ENCODE results near the gene DGKA. TPM values are rescaled to one million over a fixed set of nuclear protein-coding genes. Genes with fewer than 3 reads are reported as not detected.
"Not testable (repeated sequence)": the region's sequence is repeated elsewhere in the genome, so short reads cannot be mapped to it uniquely, and the experiment has no call there.

The DGKA gene
- total RNA-seq = 24.2 and 33.1 TPM in 2 replicates
- 63.1 TPM for polyA plus RNA-seq (2012)

- DNase-seq (ENCODE audit: low read depth) = peak; percentile 47
Measured at GRCh38 chr12:55930771-55931316, at the start of gene DGKA. Gene DGKA (plus strand): TSS chr12:55931162. CDS start chr12:55936504, 5,342 bp downstream.

DNA sequence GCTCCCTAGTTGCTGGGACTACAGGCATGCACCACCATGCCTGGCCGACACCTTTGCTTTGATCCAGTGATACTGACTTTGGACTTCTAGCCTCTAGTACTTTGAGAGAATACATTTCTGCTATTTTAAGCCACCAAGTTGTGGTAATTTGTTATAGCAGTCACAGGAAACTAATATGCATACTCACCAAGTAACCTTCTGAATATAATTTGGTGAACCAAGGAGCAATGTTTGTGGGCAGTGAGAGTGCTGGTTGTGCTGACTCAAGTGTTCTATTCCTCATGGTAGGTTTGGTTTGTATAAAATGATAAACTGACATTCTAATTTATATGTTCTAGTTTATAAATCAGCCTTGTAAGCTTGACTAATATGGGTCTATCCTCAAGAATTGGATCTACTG lies 45.8 kb upstream of the DGKA start:
- peak; percentile 13 for DNase-seq (ENCODE audit: low read depth)

GRCh38 chr12:55891310-55891709 lies 39.7 kb upstream of the DGKA start:
- no peak for DNase-seq (ENCODE audit: low read depth)

GRCh38 chr12:55893723-55894122 lies 37.2 kb upstream of the DGKA start:
- no peak for DNase-seq (ENCODE audit: low read depth)

DNA sequence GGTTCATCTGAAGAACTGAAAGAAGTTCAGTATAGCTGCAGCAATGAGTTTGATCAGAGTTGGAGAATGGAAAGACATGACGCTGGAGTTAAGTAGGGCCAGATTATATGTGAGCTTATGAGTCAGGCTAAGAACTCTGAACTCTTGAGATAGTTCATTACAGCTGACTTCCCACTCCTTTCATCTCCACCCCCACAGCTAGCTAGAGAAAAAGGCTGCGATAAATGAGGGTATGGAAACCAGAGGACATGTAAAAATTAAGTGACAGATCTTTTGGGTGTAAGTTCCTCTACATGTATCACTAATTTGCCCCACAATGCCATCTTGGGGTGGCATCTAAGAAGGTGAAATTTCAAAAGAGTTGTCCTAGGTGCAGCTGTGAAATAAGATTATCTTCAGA lies 31.9 kb upstream of the DGKA start:
- no peak for DNase-seq (ENCODE audit: low read depth)

- DNase-seq (ENCODE audit: low read depth) = peak; percentile 53
Measured at GRCh38 chr12:55901881-55902490, 29.0 kb upstream of the DGKA start.

DNA sequence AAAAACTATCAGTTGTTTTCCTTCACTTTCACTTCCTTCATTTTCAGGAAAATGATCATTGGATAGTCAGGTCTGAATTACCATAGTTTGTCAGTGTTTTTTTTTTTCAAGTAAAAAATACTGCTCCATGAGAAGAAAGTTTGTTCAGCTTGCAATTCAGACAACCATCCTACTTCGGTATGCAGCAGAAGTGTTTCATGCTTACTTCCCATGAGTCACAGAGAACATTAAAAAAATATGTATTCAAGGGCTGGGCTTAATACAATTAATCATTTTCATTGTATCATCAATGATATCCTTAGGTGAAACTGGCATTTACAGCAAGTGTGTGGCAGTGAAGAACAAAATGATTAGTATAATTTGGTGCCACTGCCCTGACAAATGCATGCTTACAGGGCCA lies 24.9 kb upstream of the DGKA start:
- DNase-seq (ENCODE audit: low read depth) = peak; percentile 3

DNA sequence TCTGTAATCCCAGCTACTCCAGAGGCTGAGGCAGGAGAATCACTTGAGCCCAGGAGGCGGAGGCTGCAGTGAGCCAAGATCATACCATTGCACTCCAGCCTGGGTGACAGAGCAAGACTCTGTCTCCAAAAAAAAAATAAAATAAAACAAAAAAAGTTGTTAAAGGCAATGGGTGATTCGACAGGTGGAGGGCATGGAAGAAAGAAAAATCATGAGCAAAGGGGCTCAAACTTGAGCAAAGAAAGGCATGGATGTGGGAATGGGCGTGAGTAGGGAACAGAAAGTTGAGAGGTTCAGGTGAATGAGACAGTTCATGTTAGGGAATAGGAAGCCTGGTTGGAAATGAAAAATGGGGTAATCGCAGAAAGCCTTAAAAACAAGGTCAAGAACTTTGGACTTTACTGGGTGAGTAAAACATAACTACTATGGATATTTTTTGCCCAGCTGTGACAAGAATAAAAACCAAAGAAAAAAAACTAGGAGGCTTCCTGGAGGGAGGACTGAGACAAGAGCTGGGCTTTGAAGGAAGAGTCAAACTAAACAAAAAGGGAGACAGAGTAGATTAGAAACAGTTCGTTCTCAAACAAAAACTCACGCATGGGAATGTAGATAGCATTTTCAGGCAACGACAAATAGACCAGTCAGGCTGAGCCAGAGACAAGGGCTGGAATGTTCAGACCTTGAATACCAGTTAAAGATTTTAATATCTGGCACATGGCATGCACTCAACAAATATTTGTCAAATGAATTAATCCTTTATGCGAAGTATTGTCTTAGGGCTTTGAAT lies 22.0 kb upstream of the DGKA start:
- no peak for DNase-seq (ENCODE audit: low read depth)

- no peak for DNase-seq (ENCODE audit: low read depth)
Measured at GRCh38 chr12:55909513-55909884, 21.5 kb upstream of the DGKA start.

DNA sequence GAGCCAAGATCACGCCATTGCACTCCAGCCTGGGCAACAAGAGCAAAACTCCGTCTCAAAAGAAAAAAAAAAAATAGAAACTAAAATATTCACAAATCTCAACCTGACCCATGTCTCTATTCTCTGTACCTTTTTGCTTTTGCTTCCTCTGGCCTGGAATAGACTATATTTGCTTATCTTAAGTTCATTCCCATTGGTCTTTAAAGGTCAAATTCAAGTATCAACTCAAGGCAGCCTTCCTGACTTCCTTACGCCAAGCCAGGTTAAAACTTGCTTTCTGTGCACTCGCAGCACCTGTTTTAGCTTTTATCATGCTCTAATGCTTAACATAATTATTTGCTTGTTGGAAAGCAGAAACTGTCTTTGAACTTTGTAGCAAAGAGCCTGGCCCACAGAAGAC lies 18.1 kb upstream of the DGKA start:
- DNase-seq (ENCODE audit: low read depth) = no peak

- no peak for DNase-seq (ENCODE audit: low read depth)
Measured at GRCh38 chr12:55915482-55915859, 15.5 kb upstream of the DGKA start.

DNA sequence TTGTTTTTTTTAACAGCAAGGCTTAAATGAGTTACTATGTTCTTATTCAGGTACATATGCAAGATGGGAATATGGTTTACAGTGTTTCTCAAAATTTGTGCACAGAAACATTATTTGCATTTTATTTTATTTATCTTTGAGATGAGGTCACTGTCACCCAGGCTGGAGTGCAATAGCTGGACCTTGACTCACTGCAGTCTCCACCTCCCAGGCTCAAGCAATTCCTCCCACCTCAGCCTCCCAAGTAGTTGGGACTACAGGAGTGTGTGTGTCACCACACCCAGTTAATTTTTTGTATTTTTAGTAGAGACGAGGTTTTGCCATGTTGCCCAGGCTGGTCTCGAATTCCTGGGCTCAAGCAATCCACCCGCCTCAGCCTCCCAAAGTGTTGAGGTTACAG lies 11.9 kb upstream of the DGKA start:
- not testable (repeated sequence) for DNase-seq (ENCODE audit: low read depth)

DNA sequence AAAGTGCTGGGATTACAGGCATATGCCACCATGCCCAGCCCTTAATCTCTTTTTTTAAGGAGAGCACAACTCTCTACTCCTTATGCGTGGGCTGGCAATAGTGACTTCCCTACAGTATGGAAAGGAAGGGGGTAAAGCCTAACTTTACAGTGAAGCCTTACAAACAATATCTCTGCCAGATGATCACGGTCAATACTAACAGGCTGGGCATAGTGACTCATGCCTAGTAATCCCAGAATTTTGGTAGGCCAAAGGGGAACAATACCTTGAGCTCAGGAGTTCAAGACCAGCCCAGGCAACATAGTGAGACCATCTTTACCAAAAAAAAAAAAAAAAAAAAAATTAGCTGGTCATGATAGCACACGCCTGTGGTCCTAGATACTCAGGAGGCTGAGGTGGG lies 8.8 kb upstream of the DGKA start:
- no peak for DNase-seq (ENCODE audit: low read depth)

DNA sequence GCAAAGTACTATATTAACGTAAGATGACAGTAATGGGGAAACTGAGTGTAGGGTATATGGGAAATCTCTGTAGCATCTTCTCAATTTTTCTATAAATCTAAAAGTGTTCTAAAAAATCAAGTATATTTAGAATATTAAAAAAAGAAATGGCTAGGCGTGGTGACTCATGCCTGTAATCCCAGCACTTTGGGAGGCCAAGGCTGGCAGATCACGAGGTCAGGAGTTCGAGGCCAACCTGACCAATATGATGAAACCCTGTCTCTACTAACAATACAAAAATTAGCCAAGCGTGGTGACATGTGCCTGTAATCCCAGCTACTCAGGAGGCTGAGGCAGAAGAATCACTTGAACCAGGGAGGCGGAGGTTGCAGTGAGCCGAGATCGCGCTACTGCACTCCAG lies 7.3 kb upstream of the DGKA start:
- not testable (repeated sequence) for DNase-seq (ENCODE audit: low read depth)

DNA sequence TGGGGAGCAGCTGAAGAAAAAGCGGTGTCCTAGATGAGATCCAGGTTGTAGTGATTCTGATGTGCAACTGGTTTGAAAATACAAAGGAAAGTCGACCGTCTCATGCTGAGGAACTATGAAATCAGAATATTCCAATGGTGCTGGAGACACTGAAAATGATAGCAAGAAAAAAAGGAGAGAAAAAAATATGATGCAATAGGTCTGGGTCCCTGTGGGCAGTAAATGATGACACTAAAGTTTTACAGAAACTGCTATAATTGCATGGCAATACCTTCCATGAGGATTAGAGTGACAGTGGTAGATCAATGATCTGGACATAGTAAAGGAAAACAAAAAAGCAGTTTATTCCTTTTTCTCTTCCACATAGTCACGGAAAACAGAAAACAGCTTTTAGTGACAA lies 5.6 kb upstream of the DGKA start:
- DNase-seq (ENCODE audit: low read depth) = no peak

DNA sequence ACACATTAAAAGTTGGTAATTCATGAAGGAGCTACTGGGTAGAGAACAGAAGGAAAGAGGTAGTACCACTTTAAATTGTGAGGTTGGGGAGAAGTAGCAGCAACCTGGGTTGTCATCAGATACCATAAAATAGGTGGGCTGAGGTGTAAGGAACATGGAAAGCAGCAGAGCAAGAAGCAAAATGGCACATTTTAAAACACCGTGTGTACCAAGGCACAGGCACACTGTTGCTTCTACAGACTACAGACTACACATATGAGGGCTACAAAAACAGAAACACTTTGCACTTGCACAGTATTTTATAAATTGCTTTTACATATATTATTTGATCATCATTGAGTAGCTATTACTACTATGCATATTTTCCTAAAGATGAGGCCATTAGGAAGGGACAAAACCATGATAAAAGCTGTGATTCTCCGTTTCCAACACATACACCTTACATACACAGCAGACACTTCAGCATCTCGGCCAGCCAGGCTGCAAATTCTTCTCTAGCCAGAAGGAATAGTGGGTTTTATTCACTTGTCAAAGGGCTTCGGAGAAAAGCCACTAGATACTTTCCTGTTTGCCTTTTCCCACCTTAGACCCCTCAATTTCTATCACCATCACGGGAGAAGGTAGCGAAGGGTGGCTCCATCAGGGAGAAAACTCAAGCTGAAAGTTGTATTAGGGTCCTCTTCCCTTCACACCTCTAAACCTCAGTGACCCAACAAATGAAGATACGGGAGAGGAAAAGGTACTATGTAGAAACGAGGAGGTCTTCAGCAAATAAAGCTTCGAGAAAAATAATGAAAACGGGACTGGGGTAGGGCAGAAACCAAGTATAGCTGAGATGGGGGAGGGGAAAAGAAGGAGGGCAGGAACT lies 4.9 kb upstream of the DGKA start:
- DNase-seq (ENCODE audit: low read depth) = no peak

- DNase-seq (ENCODE audit: low read depth) = peak; percentile 94
Measured at GRCh38 chr12:55926738-55927587, 4.0 kb upstream of the DGKA start.

GRCh38 chr12:55927588-55928502 lies 3.1 kb upstream of the DGKA start, which contains the start of gene PYM1:
Gene PYM1 (minus strand): TSS chr12:55927894. CDS start chr12:55927761, 133 bp downstream.
- DNase-seq (ENCODE audit: low read depth) = peak; percentile 81

DNA sequence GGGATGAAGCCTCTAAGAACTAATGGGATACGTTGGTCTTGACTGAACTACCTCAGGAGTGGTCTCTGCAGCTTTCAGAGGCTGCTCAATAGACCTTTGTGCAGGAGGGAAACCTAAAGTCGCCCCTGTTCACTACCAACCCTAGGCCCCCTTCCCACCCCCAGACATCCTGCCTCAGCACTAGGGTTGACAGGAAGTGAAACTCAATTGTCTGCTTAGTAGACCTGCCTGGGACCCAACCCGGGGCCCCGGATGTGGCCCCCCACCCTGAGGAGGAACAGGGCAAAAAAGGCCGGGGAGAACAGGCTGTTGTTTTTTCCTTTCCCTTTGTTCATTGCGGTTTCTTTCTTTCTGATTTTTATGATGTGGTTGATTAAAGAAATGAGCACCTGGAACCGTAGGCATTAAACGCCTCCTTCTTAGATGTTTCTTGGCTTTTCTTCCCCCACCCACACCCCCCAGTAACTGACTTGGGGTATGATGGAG lies 1.6 kb upstream of the DGKA start:
- no peak for DNase-seq (ENCODE audit: low read depth)
